Ecto neural progenitor cell (in vitro differentiated cells): ENCODE measurements around the gene CDA.

Source experiments
- DNase-seq: peaks from one replicate; pipeline ENCODE4 v3.0.0-alpha.2; 2018; ENCODE audit warnings: low spot score

The CDA gene

DNA sequence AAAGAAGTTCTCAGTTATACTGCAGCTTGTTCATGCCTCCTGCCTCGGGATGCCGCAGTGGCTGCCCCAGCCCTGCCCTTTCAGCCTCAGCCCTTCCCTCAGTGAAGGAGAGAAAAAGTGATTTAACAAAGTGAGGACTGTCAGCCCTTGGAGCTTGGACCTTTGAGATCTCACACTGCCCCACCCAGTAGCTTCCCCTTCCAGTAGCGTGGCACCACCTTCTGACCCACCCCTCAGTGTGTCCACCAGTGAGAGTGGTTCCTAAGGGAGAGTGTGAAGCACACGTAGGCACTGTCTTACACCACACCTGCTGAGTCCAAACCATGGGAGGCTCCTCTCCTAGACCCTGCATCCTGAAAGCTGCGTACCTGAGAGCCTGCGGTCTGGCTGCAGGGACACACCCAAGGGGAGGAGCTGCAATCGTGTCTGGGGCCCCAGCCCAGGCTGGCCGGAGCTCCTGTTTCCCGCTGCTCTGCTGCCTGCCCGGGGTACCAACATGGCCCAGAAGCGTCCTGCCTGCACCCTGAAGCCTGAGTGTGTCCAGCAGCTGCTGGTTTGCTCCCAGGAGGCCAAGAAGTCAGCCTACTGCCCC, at the start of gene CDA:
Gene CDA (plus strand): TSS at position 464 of the 592 bp plus-strand sequence. CDS start 33 bp downstream, at position 497.
- DNase-seq, result no peak

DNA sequence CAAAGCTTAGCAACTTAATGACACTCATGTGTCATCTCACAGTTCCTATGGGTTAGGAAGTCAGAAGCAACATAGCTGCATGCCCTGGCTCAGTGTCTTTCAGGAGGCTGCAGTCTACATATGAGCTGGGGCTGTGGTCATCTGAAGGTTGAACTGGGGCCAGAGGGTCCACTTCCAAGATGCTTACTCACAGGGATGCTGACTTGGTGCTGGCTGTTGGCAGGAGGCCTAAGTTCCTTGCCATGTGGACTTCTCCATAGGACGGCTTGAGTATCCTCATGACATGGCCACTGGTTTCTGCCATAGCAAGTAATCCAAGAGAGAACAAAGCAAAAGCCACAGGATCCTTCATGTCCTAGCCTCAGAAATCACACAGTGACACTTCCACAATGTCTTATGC, 48.6 kb upstream of the CDA start:
- DNase-seq, result no peak

DNA sequence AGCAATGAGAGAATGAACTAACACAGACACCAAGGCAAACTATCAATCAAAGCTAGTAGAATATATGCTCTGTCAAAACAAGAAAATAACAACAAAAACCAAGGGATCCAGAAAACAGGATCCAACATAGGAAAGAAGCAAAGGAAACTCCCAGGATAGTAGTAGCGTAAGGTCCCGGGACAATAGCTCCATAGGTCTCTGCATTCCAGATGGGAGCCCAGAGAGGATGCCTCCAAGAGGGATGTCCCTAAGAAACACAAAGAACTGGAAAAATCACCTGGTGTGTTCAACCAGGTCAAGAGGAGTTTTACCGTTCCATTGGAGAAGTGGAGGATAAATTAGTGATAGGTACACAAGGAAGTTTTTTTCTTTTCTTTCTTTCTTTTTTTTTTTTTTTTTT, 42.3 kb upstream of the CDA start:
- no peak for DNase-seq

DNA sequence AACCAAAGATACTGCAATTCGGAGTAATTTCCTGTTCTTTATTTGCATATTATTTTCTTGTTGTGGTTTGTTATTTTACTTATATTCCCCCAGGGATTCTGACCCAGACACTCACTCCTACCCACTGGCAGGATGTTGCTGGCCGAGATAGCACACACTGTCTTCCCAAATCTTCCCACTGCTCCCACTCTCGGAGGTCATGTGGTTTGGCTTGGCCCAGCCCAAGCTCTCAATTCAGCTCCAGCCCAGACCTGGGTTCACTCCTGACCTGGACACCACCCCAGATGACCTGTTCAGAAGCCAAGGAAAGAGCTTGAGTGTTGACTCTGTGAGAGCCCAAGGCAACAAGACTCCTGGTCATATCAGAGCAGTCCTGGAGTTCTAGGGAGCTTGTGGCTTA, 37.7 kb upstream of the CDA start:
- no peak for DNase-seq

DNA sequence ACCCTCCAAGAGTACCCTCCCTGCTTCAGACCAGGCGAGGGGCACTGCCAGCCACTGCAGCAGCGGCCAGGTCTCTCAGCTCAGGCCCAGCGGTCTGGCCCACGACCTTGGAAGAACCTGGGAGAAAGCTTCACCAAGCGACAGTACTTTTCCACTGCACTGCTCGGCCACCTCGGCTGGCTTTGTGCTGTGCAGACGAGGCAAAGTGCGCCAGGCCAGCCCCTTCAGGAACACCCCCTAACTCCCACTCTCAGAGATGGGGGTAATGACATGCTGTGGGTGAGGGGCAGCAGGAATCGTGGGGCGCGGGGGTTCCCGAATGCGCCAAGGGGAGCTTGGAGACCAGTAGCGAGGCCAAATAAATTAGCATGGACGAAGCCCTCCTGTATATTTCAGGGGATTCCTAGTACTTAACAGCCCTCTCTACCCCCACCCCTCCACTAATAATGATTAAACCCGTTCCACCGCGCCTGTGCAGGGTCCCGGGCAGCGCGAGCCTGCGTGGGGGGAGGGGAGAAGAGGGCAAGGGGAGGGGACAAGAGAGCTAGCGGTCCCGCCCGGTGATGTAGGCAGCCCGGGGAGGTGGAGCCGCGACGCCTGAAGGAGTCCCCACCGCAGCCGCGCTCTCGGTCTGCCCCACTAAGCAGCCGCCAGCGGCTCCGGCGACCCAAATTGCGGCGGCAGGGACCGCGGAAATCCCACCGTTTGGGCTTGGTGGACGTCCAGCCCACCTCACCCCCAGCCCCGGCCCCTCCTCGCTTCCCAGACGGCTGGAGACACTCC, 36.8 kb upstream of the CDA start, which contains the start of gene FAM43B:
Gene FAM43B (plus strand): TSS at position 629 of the 783 bp plus-strand sequence. CDS start 401 bp downstream, outside the sequence.
- DNase-seq, result peak; percentile 88

DNA sequence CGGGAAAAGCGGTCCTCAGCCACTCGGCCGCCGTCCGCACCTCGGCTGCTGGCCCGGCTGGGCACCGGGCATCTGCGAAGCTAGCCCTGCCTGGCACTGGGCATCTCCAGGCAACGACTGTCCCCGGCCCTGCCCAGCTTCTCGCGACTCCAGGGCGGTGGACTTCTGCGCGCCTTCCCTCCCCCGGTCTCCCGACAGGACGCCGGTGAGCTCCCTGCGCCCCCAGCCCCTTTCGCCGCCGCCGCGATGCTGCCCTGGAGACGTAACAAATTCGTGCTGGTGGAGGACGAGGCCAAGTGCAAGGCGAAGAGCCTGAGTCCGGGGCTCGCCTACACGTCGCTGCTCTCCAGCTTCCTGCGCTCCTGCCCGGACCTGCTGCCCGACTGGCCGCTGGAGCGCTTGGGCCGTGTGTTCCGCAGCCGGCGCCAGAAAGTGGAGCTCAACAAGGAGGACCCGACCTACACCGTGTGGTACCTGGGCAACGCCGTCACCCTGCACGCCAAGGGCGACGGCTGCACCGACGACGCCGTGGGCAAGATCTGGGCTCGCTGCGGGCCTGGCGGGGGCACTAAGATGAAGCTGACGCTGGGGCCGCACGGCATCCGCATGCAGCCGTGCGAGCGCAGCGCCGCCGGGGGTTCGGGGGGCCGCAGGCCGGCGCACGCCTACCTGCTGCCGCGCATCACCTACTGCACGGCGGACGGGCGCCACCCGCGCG, 36.0 kb upstream of the CDA start:
- DNase-seq, result peak; percentile 55

DNA sequence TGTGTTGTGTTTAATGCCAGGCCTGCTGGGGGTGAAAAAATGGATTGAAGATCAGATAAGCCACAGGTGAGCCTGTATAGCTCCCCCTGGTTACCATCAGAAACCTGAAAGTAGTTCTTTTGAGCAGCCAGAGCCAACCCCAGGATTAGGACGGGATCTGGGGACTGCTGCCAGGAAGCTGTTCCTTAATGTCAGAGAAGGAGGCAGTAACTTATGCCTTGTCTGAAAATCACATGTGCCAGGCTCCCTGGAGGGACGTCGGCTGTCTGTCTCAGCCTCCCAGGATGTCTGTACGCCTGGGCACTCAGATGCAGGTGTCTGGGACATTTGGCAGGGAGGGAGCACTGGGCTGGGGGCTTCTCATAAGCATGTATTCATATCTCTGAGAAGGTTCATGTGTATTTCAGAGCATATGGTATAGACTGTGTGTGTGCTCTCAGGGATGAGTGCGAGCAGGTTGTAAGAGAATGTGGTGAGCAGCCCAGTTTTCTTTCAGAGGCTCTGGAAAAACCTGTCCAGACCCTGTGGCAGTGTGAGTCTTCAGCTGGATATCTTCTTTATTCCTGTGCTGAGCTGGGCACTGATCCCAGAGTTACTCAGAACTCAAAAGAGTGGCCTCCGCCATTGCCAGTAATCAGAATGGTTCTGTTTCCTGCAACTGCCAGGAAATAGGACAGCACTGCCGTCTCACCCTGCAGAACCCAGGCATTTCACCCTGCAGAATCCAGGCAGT, 33.7 kb upstream of the CDA start:
- DNase-seq, result no peak

DNA sequence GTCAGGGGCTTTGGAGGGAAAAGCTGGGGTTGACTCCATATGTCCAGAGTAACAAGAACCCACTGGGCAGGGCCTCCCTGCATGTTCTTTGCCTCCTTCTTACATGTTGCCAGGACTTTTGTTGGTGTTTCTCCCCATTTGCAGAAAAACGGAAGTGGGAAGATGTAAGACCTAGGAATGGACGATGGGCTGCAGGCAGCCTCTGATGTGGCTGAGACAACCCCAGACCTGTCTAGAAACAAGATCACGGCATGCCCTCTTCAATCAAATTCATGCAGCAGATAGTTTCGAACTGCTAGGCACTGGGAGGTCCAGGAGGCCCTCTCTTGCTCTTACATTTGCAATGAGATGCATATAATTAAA, 33.2 kb upstream of the CDA start:
- no peak for DNase-seq

DNA sequence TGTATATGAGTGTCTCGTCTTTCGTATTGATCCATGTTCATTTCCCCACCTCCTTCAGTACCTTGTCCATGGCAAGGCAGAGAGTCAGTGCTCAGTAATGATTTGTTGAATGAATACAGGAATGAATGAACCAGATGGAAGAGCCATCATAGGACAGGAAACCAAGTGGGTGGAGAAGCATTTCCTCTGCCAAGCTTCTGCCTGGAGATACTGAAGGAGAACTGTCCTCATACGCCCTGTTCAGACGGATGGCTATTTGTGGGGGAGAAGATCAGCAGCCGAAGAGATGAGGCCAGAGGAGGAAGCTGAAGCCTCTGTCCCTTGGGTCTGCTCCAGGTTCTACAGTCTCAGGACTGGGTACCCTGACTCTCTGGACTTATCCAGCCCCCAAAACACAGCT, 30.7 kb upstream of the CDA start:
- no peak for DNase-seq

DNA sequence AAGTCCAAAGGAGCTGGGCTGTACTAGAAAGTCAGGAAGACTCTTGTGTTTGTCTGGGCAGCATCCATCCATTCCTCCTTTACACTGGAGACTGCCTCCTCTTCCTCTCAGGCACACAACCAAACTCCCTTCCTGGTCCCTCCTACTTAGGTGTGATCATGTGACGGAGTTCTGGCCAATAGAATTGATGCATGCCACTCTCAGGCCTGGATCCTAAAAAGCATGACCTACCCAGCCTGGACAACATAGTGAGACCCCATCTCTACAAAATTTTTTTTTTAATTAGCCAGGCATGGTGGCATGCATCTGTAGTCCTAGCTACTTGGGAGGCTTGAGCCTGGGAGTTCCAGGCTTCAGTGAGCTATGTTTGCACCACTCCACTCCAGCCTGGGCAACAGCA, 27.9 kb upstream of the CDA start:
- DNase-seq, result no peak

DNA sequence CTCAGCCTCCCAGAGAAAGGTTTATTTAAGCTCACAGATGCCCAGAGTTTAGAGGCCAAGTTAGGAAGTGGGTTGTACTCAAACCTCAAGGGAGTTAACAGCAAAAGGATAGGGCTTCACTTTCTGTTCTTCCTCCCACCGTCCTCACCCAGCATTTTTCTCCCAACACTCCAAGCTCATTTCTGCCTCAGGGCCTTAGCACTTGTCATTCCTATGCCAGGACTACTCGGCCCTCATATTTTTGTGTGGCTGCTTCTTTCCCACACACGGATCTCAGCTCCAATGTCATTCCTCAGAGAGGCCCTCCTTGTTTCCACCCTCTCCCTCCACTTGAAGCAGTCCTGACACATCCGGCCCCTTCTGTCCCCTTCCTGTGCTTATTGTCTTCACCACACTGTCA, 23.7 kb upstream of the CDA start:
- DNase-seq, result no peak

DNA sequence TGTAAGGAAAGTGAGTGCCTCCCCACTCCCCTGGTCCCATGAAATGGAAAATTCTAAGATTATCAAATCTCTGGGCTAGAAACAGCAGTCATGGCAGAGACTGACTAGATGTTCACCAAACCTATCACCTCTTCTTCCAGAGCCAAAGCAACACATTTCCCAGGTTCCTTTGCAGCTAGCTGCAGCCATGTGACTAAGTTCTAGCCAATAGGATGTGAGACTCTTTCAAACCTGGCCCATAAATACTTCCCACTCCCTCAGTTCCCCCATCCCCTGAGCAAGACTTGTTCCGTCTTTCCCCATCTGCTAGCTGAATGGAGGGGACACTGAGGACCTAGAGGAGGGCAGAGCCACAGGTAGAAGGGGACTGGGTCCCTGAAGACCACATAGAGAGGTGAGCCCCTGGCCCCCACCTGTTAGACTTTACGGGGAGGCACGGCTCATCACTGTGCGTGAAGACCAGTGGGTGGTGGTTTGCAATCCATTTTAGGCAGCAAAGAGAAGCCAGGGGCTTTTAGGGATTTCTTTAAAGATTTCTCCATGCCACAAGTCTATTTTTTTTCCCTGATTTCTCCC, 19.3 kb upstream of the CDA start:
- no peak for DNase-seq

DNA sequence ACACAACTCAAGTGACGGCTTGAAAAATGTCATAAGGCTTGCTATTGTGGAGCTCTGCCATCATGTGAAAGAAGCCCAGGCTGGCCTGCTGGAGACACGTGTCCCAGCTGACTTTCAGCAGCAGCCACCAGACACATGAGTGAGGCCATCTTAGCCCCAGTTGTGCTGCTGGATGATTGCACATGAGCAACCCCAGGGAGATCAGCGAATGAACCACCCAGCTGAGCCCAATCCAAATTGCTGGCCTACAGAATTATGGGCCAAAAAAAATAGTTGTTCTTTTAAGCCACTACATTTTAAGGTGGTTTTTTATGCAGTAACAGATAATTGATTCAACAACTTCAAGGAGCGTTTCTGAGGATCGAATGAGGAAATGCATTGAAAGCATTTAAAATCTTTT, 17.5 kb upstream of the CDA start:
- no peak for DNase-seq

DNA sequence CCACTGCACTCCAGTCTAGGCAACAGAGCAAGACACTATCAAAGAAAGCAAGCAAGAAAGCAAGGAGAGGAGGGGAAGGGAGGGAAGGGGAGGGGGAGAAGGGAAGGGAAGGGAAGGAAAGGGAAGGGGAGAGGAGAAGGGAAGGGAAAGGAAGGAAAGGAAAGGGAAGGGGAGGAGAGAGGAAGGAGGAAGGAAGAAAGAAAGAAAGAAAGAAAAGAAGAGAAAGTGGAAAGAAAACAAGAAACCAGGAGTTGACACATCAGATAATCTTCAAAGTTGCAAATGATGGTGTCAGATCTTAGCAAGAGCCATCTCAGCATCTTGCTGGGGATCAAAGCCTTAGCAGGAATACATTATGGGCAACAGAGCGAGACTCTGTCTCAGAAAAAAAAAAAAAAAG, 14.9 kb upstream of the CDA start:
- DNase-seq, result no peak

DNA sequence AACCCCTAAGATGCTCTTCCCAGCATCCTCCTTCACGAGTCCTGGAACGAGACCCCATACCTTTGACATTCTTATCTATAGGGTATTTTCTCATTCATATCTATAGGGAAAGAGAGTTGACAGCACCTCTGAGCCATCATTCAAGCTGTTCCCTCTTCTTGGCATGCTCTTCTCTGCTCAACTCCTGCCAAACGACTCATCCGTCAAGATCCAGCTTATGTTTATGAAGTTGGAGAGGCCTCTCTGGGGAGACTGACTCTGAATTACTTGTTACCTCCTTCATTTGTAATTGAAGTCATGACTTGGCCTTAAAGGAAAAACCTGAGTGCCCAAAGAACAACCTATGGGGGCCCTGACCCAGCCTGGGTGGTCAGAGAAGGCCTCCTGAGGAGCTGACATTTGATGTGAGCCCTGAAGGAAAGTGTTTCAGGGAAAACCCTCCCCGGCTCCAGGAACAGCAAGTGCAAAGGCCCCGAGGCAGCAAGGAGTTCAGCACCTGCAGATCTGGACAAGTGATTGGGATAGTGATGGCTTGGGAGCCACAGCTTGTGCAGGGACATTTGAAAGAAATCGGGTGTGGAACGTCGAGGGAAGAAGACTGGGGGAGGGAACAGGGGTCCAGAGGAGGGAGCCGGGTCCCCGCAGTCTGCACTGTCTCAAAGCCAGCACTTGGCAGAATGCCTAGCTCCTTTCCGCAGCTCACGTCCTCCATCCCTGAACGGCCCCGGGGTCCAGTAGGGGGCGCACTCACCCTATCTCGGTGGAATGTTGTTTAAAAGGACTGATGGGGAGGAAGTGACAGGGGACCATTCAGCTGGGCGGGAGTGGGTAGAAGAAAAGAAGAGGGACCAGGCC, 14.0 kb upstream of the CDA start:
- peak; percentile 92 for DNase-seq

DNA sequence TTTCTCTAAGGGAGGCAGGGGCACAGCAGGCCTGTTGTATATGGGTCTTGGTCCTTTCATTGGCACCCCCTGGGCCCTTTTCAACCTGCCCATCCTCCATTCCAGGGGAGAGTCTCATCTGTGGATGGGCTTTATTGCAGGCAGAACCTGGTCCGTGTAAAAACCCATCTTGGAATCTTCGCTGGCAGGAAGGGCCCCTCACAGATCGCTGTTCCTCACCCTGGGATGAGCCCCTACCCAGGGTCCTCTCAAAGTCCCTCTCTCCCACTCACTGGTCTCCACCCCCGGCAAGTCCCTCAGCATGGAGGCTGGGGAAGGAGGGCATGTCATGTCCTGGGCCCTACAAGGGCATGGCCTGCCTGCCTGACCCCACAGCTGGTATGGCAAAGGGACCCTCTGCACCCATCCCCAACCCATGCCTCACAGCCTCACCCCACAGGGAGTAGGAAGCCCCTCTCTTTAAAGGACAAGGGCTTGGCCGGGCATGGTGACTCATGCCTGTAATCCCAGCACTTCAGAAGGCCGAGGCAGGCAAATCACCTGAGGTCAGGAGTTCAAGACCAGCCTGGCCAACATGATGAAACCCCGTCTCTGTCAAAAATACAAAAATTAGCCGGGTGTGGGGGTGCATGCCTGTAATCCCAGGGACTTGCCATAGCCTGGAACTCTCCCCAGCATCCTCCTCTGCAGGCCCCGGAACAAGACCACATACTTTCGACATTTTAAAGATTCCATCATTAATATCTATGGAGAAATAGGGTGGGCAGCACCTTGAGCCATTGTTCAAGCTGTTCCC, 13.2 kb upstream of the CDA start:
- no peak for DNase-seq

DNA sequence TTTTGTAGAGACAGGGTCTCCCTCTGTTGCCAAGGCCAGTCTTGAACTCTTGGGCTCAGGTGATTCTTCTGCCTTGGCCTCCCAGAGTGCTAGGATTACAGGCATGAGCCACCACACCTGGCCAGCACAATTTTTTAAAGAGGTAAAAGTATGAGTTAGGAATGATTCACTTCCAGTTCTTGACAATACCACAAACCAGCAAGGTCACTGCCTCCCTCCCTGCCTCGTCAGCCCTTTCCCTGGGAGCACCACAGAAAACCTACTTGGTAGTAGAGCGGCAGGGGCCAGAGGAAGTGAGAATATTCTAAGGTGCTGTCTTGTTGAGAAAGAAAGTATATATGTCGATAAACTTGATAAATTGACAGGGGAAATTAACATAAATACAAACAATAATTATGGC, 10.8 kb upstream of the CDA start:
- DNase-seq, result no peak

DNA sequence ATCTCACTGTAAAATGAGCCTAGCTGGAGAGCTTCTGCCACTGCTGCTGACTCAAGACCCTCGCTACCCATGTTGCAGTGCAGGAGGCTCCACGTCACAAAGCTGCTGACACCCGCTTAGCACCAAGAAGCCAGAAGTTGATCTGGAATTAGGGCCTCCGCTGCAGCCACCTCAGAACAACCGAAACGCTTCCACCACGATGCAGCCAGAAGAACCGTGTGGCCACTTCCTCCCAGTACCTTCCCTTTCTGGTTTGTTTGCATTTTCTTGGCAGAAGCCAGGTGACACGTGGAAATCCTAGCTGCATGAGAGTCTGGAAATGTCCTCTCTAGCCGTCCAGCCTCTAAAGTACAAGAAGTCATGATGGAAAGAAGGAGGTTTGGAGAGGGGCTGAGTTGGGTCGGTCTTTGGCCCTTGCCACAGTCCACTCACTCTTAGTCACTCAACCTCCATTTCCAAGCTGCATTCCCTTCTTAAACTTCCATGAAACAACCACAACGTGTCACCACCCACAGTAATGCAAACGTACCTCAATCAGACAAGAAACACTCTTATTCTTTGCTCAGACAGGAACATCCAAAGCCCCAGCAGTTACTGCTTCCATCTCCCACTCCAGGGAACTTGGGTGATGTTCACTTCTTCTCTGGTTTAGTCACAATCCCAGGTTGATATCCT, 10.0 kb upstream of the CDA start:
- no peak for DNase-seq

DNA sequence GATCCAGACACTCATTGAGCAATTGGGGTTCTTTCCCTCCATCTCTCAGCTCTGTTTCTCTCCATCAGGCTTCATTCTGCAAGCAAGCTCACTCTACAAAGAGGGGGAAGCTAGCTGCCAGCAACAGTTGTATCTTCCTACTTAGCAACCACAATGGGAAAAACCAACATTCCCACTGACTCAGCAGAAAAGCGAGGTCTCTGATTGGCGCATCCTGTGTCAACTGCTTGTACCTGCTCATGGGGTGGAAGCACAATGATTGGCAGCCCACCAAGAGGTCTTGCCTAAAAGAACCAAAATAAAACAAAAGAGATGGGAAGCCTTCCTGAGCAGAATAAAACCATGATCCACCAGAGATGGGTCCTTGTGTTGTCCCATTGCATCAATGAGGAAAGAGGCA, 4.0 kb upstream of the CDA start:
- DNase-seq, result no peak
